Neural crest cell (in vitro differentiated cells): ENCODE results near the gene MROH2A. TPM values are rescaled to one million over a fixed set of nuclear protein-coding genes. Genes with fewer than 3 reads are reported as not detected.

Source experiments
- DNase-seq: peaks from one replicate; pipeline ENCODE4 v3.0.0; 2021; ENCODE audit warnings: low read depth, mixed read lengths, low spot score
- H3K27ac Mint-ChIP-seq: one replicate; pipeline ENCODE4 v1.8.0; 2021; ENCODE audit warnings: mild to moderate bottlenecking, mixed read lengths; ENCODE audit not compliant: unreplicated experiment
- H3K27me3 Mint-ChIP-seq: 2 replicates; pipeline ENCODE4 v1.8.0; 2021; ENCODE audit warnings: low read depth, mild to moderate bottlenecking, mixed read lengths
- H3K36me3 Mint-ChIP-seq: 2 replicates; pipeline ENCODE4 v1.8.0; 2021; ENCODE audit warnings: low read depth, mild to moderate bottlenecking, mixed read lengths
- H3K4me1 Mint-ChIP-seq: 2 replicates; pipeline ENCODE4 v1.8.0; 2021; ENCODE audit warnings: mixed read lengths
- H3K4me3 Mint-ChIP-seq: one replicate; pipeline ENCODE4 v1.8.0; 2021; ENCODE audit warnings: mild to moderate bottlenecking, mixed read lengths
- H3K9me3 Mint-ChIP-seq: 2 replicates; pipeline ENCODE4 v1.8.0; 2021; ENCODE audit warnings: mixed read lengths
- total RNA-seq: library from RNA; stranded (reverse); gene quantifications from 2 replicates; pipeline ENCODE4 v1.2.1, GENCODE V29; 2021
- TF ChIP-seq, protein P1 (sequence below): fragments of 200-600 bp; sonication (generic); conservative IDR thresholded peaks from 2 replicates; pipeline ENCODE4 v1.5.0; 2021; ENCODE audit warnings: antibody characterized with exemption, mild to moderate bottlenecking

MROH2A gene
- total RNA-seq, 1 donor from 2014 or later, result not detected

GRCh38 chr2:233833345-233833744 is 55.2 kb downstream of the MROH2A start:
- TF ChIP-seq, protein P1, sequence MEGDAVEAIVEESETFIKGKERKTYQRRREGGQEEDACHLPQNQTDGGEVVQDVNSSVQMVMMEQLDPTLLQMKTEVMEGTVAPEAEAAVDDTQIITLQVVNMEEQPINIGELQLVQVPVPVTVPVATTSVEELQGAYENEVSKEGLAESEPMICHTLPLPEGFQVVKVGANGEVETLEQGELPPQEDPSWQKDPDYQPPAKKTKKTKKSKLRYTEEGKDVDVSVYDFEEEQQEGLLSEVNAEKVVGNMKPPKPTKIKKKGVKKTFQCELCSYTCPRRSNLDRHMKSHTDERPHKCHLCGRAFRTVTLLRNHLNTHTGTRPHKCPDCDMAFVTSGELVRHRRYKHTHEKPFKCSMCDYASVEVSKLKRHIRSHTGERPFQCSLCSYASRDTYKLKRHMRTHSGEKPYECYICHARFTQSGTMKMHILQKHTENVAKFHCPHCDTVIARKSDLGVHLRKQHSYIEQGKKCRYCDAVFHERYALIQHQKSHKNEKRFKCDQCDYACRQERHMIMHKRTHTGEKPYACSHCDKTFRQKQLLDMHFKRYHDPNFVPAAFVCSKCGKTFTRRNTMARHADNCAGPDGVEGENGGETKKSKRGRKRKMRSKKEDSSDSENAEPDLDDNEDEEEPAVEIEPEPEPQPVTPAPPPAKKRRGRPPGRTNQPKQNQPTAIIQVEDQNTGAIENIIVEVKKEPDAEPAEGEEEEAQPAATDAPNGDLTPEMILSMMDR, result no peak
- DNase-seq, result no peak
- Mint-ChIP-seq H3K27me3 (no peaks in the 10 kb centered on the region), H3K36me3 (peaks cover 27% of the 10 kb centered on the region), H3K9me3 (no peaks in the 10 kb centered on the region), H3K27ac (no peak overlapping the region), H3K4me3 (no peak overlapping the region), H3K4me1 (peaks cover 19% of the 10 kb centered on the region)

GRCh38 chr2:233835230-233836186 is 57.4 kb downstream of the MROH2A start:
- TF ChIP-seq, protein P1, result no peak
- no peak overlapping the region for H3K4me3 Mint-ChIP-seq
- no peaks in the 10 kb centered on the region for H3K27me3 Mint-ChIP-seq
- peaks cover 33% of the 10 kb centered on the region for H3K36me3 Mint-ChIP-seq
- peaks cover 27% of the 10 kb centered on the region for H3K4me1 Mint-ChIP-seq
- no peak overlapping the region for H3K27ac Mint-ChIP-seq
- no peaks in the 10 kb centered on the region for H3K9me3 Mint-ChIP-seq
- no peak for DNase-seq

- H3K4me1 Mint-ChIP-seq, result peaks cover 32% of the 10 kb centered on the region
- no peaks in the 10 kb centered on the region for H3K9me3 Mint-ChIP-seq
- H3K36me3 Mint-ChIP-seq, result peaks cover 33% of the 10 kb centered on the region
- no peak overlapping the region for H3K27ac Mint-ChIP-seq
- H3K27me3 Mint-ChIP-seq, result no peaks in the 10 kb centered on the region
- TF ChIP-seq, protein P1, result no peak
- no peak for DNase-seq
- no peak overlapping the region for H3K4me3 Mint-ChIP-seq
These were observed 58.2 kb downstream of the MROH2A start for GRCh38 chr2:233836359-233836758.

DNA sequence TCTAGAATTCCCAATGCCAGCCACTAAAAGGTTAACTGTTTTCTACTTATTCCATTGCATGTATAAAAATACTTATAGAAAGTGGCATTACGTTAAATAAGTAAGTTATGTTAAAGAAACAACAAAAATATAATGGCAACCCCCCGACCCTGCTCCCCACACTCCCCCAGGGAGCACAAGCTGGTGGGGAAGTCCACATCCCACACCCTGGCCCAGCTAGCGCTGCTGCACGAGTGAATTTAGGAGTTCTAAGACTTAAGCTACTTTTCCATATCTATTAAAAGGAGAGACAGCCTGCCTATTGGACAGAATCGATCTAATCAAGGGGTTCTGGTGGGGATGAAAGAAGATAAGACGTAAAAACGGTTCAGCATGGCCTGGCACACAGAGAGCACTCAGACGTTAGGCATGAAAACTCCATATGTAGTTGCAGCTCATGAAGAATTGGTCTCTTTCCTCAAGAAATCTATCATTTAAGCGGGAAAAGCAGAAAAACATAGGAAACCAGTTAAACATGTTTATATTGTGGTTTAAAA is 59.6 kb downstream of the MROH2A start:
- TF ChIP-seq, protein P1, result no peak
- Mint-ChIP-seq H3K4me1 (peaks cover 27% of the 10 kb centered on the region), H3K27me3 (no peaks in the 10 kb centered on the region), H3K27ac (no peak overlapping the region), H3K36me3 (peaks cover 43% of the 10 kb centered on the region), H3K9me3 (no peaks in the 10 kb centered on the region), H3K4me3 (no peak overlapping the region)
- no peak for DNase-seq

DNA sequence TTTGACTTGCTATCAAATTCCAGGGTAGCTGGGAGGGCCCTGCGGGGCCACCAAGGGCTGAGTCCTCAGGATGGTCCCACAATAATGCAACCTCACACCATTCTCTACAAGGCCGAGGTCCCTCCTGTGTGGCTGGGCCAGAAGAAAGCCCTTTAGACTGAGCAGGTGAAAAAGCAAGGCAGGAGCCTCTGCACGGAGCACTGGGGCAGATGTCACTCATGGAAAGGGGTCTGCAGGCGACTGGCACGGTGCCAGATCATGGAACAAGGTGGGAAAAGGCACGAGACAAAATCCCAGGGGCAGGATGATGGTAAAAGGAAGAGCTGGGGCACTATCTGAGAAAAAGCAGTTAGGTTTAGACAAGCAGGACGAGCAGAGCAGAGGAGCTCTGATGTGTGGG is 60.1 kb downstream of the MROH2A start:
- TF ChIP-seq, protein P1, result no peak
- DNase-seq, result no peak
- no peak overlapping the region for H3K4me3 Mint-ChIP-seq
- peaks cover 44% of the 10 kb centered on the region for H3K36me3 Mint-ChIP-seq
- H3K4me1 Mint-ChIP-seq, result peaks cover 23% of the 10 kb centered on the region
- H3K27me3 Mint-ChIP-seq, result no peaks in the 10 kb centered on the region
- no peaks in the 10 kb centered on the region for H3K9me3 Mint-ChIP-seq
- H3K27ac Mint-ChIP-seq, result peak overlapping the region; percentile 85
